ENCODE measurements around the gene GAREM1. TPM values are rescaled to one million over a fixed set of nuclear protein-coding genes. Genes with fewer than 3 reads are reported as not detected.

GAREM1 gene
- total and polyA plus RNA-seq, 9 of the 15 experiments (the other 6 are each of a cell fraction or from before 2014, with no cell fraction given) = 0.03 to 0.33 (median 0.07) TPM; not detected in 1

DNA sequence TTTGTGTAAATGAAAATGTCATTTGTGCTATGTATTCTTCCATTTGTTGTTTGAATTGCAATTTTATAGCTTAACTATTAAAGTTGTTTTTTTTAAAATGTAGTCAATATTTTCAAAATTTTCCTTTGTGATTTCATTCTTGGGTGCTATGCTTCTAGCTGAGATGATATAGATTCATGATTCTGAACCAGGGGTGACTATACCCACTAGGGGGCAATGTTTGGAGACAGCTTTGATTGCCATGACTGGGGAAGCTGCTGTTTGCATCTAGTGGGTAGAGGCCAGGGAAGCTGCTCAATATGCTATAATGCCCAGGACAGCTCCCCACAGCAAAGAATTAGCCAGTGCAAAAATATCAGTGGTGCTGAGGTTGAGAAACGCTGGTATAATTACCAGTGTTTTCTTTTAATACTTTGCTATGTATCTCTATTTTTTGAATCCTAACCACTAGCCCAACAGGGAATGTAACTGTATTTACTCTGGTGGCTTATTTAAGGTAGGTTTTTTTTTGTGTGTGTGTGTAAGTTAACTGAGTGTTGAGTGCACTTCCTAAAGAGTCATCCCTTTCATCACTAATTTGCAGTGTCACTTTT, 181.1 kb downstream of the GAREM1 start (continued):
- TF ChIP-seq, protein P1, sequence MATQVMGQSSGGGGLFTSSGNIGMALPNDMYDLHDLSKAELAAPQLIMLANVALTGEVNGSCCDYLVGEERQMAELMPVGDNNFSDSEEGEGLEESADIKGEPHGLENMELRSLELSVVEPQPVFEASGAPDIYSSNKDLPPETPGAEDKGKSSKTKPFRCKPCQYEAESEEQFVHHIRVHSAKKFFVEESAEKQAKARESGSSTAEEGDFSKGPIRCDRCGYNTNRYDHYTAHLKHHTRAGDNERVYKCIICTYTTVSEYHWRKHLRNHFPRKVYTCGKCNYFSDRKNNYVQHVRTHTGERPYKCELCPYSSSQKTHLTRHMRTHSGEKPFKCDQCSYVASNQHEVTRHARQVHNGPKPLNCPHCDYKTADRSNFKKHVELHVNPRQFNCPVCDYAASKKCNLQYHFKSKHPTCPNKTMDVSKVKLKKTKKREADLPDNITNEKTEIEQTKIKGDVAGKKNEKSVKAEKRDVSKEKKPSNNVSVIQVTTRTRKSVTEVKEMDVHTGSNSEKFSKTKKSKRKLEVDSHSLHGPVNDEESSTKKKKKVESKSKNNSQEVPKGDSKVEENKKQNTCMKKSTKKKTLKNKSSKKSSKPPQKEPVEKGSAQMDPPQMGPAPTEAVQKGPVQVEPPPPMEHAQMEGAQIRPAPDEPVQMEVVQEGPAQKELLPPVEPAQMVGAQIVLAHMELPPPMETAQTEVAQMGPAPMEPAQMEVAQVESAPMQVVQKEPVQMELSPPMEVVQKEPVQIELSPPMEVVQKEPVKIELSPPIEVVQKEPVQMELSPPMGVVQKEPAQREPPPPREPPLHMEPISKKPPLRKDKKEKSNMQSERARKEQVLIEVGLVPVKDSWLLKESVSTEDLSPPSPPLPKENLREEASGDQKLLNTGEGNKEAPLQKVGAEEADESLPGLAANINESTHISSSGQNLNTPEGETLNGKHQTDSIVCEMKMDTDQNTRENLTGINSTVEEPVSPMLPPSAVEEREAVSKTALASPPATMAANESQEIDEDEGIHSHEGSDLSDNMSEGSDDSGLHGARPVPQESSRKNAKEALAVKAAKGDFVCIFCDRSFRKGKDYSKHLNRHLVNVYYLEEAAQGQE (IDR thresholded peaks at IDR 0.05; ENCODE audit: borderline replicate concordance) = 0 out of 2 replicates have a peak, but pooled peaks have one; percentile 23
- TF ChIP-seq, protein P1 (CRISPR knock-in tag; IDR thresholded peaks at IDR 0.05; ENCODE audit: low read depth) = no peak
- TF ChIP-seq YBX1 (IDR thresholded peaks at IDR 0.05) = no peak
- 0 out of 2 replicates have a peak, but pooled peaks have one; percentile 21 for TF ChIP-seq SMC3 (conservative IDR thresholded peaks at IDR 0.05; ENCODE audit: insufficient read depth, low read depth, low read length)
- no peak for TF ChIP-seq ATF1 (CRISPR knock-in tag; IDR thresholded peaks at IDR 0.05)
- no peak for TF ChIP-seq ATF1 (tag; IDR thresholded peaks at IDR 0.05)
- no peak for TF ChIP-seq EWSR1 (IDR thresholded peaks at IDR 0.05; ENCODE audit: borderline replicate concordance, low read depth, partially characterized antibody)
- TF ChIP-seq FOXK1 (CRISPR knock-in tag; IDR thresholded peaks at IDR 0.05; ENCODE audit: borderline replicate concordance) = no peak
- no peak for TF ChIP-seq TCF3 (CRISPR knock-in tag; IDR thresholded peaks at IDR 0.05)
- TF ChIP-seq GATAD2B (IDR thresholded peaks at IDR 0.05; ENCODE audit: borderline replicate concordance) = no peak
- TF ChIP-seq ZNF23 (CRISPR knock-in tag; IDR thresholded peaks at IDR 0.05) = no peak
